HG03565 (cell line): ENCODE measurements around the gene PRLH.

Source experiments
- ATAC-seq: cut with Tn5 transposase; IDR thresholded peaks from one replicate; pipeline ENCODE4 v1.9.1; 2021; ENCODE audit warnings: mild to moderate bottlenecking, moderate library complexity; ENCODE audit not compliant: unreplicated experiment

PRLH gene

DNA sequence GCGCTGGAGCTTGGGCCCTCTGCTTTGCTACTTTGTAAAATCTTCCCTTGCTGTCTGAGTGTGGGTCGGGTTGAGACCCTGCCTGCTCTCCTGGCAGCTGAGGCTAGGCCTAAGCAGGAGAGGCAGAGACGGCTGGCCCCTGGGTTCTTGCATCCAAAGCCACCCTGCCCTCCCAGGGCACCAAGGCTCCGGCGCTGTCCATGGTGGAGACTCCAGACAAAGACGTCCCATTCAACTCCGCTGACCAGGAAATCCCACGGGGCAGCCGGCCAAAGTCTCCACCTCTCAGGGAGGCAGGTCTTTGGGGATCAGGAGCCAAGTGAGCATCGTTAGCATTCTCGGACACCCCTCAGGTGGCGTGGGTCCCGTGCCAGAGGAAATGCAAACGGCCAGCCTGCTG lies 2.6 kb upstream of the PRLH start:
- ATAC-seq, result no peak

GRCh38 chr2:237564526-237565131 lies 1.7 kb upstream of the PRLH start:
- no peak for ATAC-seq

- ATAC-seq, result no peak
These were observed 400 bp upstream of the PRLH start for GRCh38 chr2:237565974-237566373.

- no peak for ATAC-seq
These were observed 1.1 kb downstream of the PRLH start for GRCh38 chr2:237567276-237568029.

- no peak for ATAC-seq
These were observed 1.8 kb downstream of the PRLH start for GRCh38 chr2:237568121-237568660.

DNA sequence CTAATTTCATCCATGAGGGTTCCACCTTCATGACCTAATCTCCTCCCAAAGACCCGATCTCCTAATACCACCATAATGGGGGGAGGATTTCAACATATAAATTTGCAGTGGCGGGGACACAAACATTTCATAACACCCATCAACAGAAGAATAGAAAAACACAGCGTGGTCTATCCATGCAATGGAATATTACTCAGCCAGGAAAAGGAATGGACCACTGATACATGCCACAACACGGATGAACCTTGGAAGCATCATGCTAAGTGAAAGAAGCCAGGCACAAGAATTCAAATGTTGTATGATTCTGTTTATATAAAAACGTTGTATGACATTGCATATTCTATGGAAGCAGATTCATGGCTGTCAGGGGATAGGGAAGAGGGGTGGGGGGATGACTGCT lies 2.7 kb downstream of the PRLH start:
- no peak for ATAC-seq

- no peak for ATAC-seq
These were observed 3.5 kb downstream of the PRLH start for GRCh38 chr2:237569896-237570295.

- no peak for ATAC-seq
These were observed 4.5 kb downstream of the PRLH start for GRCh38 chr2:237570776-237571335.

DNA sequence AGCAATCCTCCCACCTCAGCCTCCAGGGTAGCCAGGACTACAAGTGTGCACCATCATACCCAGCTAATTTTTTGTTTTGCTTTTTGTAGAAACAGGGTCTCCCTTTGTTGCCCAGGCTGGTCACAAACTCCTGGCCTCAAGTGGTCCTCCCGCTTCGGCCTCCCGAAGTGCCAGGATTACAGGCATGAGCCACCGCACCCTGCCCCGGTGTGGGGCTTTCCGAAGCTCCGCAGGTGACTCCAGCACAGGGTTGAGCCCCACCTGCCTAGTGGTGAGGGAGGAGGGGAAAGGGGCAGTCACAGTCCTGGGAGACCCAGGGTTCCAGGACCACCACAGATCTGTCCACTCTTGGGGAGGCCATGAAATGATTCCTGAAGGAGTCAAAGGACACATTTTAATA lies 5.2 kb downstream of the PRLH start:
- no peak for ATAC-seq

- no peak for ATAC-seq
These were observed 5.8 kb downstream of the PRLH start for GRCh38 chr2:237572021-237572741.

- ATAC-seq, result no peak
These were observed 6.3 kb downstream of the PRLH start for GRCh38 chr2:237572742-237573101.

DNA sequence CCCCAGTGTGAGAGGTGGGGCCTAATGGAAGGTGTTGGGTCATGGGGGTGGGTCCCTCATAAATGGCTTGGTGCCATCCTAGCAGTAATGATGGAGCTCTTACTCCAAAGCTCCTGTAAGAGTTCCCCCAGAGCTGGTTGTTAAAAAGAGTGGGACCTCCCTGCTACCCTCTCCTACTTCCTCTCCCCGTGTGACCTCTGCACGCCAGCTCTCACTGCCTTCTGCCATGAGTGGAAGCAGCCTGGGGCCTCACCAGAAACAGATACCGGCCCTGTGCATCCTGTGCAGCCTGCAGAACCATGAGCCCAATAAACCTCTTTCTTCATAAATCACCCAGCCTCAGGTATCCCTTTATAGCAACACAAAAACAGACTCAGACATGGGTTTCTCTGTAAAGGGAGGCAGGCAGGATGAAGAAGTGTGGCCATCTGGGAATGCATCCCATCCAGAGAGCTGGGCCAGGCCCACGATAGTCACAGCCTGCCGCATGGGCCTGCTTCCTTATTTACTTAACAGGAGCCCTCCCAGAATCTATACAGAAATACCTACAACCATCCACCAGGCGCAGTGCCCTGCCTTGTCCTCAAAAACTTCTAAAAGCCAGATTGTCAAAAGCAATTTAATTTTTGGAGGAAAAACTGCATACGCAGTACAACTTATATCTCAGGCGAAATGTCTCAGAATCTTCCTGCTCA lies 7.5 kb downstream of the PRLH start:
- ATAC-seq, result no peak

DNA sequence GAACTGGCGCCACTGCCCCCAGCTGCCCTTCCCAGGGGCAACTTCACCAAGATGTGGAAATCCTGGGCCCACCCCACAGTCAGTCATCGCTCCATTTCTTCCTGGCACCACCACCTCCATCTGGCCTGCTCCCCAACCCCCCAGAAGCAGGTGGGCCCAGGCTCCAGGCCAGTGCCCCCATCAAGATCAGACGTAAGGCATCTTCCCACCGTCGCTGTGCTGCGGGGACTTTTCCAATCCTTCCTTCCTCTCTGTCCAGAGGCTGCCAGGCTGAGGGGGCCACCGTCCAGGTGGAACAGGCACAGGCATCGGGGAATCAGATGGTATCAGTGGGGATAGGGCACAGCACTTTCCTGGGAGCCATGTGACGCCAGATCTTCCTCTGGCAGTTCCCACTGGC lies 8.1 kb downstream of the PRLH start:
- ATAC-seq, result no peak

GRCh38 chr2:237574894-237575868 lies 8.8 kb downstream of the PRLH start:
- ATAC-seq, result no peak

- no peak for ATAC-seq
These were observed 9.8 kb downstream of the PRLH start for GRCh38 chr2:237575869-237576862.

DNA sequence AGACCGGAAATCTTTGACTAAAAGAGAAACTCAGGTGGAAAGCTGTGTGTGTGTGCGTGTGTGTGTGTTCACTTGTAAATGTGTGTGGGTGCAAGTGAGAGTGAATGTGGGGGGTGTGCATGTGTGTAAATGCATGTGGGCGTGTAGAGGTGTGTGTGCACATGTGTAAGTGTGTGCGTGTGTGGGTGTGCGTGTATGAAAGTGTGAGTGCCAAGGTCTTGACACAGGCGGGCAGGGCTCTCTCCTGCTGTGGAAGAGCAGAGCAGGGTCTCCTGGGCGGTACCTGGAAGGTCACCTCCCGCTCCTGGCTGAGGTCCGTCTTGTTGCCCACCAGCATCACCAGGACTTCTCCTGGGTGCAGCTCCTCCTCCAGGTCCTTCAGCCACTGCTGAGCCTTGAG lies 10.6 kb downstream of the PRLH start:
- no peak for ATAC-seq

DNA sequence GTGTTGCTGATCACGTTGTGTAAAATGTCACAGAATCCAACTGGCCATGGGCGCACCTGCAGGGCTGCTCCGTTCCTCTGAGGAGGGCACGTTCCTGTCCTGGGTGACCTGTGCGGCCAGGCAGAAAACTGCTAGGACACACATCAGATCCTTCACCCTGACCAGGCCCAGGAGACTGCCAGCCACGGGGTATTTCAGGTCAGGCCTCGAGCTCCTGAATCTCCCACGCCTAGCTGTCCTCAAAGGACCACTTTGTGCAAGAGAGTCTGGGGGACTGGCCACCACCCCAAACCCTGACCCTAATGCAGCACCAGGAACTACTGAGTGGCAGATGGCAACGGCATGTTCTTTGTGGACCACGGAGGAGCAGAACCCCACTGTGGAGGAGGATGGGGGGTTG lies 11.1 kb downstream of the PRLH start:
- no peak for ATAC-seq

DNA sequence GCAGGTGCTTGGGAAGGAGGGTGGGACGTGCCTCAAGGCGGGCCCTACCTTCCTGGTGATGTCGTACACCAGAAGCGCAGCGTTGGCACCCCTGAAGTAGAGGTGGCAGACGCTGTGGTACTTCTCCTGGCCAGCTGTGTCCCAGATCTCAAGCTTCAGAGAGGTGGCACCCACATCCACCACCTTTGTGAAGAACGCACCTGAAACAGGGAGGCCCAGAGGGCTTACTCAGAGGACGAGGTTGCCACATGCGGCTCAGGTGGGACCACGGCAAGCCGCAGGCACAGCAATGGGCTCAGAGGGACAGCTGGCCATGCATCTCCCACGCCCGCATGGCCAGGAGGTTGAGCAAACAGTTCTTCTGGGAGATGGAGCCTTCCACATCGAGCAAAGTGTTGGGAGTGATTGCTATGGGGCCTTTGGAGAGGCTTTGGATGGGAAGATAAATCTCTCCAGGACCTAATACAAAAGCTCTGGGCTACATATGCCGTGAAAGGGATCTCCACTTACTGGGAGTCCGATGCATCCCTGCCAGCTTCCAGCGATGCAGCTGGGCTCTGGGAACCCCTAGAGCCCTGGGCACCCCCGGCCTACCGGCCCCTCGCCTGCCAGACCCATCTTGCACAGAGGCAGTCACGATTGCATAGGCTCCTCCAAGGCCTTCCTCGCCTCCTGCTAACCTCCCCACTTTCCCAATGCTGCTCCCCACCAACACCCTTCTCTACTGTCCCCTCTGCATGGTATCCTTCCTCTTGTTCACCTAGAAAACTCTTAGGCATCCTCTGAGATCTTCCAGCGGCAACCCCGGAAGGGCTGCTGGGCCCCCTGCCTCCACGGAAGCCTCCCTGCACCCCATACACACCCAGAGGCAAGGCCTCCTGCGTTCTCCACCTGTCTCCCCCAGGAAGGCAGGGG lies 11.8 kb downstream of the PRLH start:
- no peak for ATAC-seq
